Measurements from ENCODE around the gene HSPA12A.

GRCh38 chr10:116748471-116748870 lies 6.1 kb upstream of the HSPA12A start:
- no peak for TF ChIP-seq CTCF (IDR thresholded peaks at IDR 0.05)
- no peak for TF ChIP-seq CEBPB (IDR thresholded peaks at IDR 0.05)
- TF ChIP-seq KDM5A (IDR thresholded peaks at IDR 0.05): no peak
- no peak for TF ChIP-seq BHLHE40 (IDR thresholded peaks at IDR 0.05; ENCODE audit: low read depth, low read length)
